Measurements from ENCODE around the gene ANXA1.

DNA sequence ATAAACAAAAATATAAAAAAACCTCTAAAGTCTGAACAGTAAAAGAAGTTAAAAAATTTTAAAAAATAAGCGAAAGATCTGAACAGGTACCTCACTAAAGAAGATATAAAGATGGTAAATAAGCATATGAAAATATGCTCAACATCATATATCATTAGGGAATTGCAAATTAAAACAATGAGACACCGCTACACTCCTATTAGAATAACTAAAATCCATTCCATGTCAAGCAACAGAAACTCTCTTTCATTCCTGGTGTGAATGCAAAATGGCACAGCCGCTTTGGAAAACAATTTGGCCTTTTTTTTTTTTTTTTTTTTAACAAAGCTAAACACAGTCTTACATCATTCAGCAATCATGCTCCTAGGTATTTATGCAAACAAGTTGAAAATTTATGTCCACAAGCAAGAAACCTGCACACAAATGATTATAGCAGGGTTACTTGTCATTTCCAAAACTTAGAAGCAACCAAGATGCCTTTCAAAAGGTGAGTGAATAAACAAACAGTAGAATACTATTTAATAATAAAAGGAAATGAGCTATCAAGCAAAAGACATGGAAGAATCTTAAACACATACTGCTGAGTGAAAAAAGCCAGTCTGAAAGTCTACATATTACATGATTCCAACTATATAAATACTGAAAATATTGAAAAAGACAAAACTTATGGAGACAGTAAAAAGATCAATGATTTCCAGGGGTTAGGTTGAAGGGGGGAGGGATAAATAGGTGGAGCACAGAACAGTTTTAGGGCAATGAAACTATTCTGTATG lies 22.1 kb downstream of the ANXA1 start:
- TF ChIP-seq, protein P1, sequence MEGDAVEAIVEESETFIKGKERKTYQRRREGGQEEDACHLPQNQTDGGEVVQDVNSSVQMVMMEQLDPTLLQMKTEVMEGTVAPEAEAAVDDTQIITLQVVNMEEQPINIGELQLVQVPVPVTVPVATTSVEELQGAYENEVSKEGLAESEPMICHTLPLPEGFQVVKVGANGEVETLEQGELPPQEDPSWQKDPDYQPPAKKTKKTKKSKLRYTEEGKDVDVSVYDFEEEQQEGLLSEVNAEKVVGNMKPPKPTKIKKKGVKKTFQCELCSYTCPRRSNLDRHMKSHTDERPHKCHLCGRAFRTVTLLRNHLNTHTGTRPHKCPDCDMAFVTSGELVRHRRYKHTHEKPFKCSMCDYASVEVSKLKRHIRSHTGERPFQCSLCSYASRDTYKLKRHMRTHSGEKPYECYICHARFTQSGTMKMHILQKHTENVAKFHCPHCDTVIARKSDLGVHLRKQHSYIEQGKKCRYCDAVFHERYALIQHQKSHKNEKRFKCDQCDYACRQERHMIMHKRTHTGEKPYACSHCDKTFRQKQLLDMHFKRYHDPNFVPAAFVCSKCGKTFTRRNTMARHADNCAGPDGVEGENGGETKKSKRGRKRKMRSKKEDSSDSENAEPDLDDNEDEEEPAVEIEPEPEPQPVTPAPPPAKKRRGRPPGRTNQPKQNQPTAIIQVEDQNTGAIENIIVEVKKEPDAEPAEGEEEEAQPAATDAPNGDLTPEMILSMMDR (IDR thresholded peaks at IDR 0.05) = no peak
- TF ChIP-seq POLR2A (IDR thresholded peaks at IDR 0.05) = no peak

Data from uterus (tissue), 2 donors.